HT1080 (cell line): ENCODE results near the gene FKBP1A. TPM values are rescaled to one million over a fixed set of nuclear protein-coding genes. Genes with fewer than 3 reads are reported as not detected.

Experiments used
- DNase-seq: peaks from one replicate; pipeline ENCODE4 v3.0.0-alpha.2; 2015; ENCODE audit warnings: low read depth
- polyA plus RNA-seq, 2 experiments: library from polyadenylated mRNA; depleted of rRNA; stranded (reverse); fragments of >200 nt; gene quantifications; 2 replicates each; pipeline ENCODE4 v1.2.3, GENCODE V29; 2015
- total RNA-seq: library from RNA; depleted of rRNA; stranded (reverse); fragments of >200 nt; shearing (Covaris generic); gene quantifications from 2 replicates; pipeline ENCODE4 v1.2.3, GENCODE V29; 2014; rRNA removed

FKBP1A gene
- total RNA-seq = 181 and 419 TPM in 2 replicates
- 989 and 1,085 TPM in 2 replicates for polyA plus RNA-seq (2015; cell fraction: cytosol; rRNA removed)
- polyA plus RNA-seq (2015; cell fraction: nucleus; rRNA removed) = 339 and 396 TPM in 2 replicates

DNA sequence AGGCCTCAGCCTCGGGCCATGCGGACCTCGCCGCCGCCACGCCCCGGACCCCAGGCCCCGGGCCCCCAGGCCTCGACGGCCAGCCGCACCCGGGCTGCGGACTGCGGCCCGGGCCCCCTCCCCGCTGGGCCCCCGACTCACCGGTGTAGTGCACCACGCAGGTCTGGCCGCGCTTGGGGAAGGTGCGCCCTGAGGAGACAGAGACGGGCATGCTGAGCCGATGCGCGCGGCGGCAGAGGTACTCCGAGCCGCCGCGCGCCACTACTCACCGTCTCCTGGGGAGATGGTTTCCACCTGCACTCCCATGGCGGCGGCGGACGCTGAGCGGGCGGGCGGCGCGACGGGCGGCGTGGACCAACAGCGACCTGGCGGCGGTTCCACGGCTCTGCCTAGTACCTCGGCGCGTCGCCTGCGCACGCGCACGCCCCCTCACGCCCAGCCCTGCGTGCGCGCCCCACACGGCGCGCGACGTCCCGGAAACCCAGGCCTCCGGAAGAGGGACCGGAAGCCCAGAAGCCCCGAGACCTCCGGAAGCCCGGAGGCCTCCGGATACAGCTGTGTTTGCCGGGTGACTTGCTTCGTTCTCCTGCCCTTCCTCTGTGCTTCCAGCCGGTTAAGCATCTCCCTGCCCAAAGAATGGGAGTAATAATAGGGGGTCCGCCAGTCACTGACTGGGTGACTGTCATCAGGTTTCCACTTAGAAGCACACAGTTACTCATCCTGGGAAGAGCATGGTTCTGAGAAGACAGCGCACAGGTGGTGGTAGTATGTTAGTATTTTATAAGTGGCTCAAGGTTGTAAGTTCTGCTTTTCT is at the start of gene FKBP1A:
Gene FKBP1A, minus strand, starts transcription at position 362 of the 814 bp plus-strand sequence. Its CDS starts 56 bp downstream, at position 306.
- DNase-seq = peak; percentile 96

DNA sequence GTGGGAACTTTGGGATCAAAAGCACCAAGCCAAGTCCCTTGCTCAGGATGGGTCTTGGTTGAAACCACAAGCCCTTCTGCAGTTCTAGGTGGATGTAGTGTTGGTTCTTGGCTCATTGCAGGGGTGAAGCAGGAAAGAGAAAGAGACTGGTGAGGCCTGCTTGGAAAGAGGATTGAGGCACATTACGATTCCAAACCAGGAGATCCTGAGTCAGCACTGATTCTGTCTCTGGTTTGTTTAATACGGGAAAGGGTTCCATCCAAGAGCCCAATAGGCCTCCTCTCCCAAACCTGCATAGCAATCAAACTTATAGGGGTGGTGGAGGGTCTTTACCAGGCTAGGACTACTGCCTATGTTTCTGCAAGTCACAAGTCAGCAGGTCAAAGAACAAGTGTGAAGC is 49.5 kb upstream of the FKBP1A start:
- no peak for DNase-seq

GRCh38 chr20:1441133-1441532 is 48.3 kb upstream of the FKBP1A start:
- DNase-seq = no peak

DNA sequence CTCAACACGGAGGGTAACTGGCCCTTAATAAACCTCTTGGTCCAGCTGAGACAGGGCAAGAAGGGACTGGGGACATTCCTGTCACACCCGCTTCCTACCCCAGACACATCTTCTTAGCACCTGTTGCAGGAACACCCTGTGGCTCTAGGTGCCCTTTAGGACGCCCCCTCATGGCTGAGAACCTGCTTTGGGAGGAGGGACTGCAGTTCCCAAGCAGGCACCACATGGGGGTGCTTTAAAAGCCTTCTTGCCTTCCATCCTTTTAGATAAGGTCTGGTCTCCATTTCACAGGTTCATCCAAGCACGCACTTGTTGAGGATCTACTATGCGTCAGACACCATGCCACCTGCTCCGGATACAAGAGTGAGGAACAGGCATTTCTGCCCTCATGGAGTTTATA is 47.2 kb upstream of the FKBP1A start:
- no peak for DNase-seq

- DNase-seq = no peak
Observed at GRCh38 chr20:1438361-1438760, 45.5 kb upstream of the FKBP1A start.

DNA sequence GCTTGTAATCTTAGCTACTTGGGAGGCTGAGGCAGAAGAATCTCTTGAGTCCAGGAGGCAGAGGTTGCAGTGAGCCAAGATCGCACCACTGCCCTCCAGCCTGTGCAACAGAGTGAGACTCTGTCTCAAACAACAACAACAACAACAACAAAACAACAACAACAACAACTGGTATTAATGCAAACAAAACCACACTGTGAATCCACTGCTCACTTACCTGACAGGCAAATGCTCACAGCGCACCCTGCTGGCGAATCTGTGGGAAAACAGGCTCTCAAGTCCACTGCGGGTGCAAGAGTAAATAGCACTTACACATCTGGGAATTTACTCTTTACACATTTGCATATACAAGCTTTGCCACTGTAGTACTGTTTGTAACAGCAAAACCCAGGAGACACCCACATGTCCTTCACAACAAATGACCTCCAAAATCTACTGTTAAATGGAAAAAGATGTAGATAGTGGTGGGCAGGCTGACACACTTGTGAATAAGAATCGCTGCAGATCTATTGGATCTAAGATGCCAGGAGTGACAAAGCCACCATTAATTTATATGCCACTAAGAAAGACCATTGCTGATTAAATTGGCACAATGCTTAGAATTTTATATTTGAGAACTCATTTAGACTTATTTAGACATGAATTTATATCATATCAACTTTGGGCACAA is 44.5 kb upstream of the FKBP1A start:
- DNase-seq = peak; percentile 55

DNA sequence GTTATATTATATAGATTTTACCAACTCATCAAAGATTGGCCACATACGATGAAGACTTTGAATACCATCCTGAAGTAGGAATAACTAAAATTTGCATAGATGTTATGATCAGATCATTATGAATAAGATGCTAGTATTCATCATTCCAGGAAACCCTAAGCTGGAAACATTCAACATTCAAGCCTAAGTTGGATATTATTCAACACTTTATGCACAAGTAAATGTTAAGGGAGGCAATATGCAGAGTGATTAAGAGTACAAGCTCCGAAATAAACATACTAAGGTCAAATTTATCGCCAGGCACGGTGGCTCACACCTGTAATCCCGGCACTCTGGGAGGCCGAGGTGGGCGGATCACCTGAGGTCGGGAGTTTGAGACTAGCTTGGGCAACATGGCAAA is 43.4 kb upstream of the FKBP1A start:
- DNase-seq = no peak

DNA sequence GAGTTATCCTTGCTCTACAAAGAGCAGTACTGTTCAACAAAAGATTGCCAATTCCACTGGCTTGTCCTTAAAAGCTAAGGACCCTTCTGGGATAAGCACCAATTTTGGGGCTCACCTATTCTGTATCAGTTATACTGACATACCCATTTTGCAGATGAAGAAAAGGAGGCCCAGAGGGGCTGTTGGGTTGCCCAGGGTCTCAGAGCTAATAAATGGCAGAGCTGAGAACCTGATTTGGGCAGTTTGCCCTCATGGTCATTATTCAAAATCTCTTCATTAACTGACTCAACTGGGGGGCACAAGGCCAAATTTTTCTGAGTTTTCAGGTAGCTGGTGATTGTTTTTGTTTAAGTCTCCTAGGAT is 42.5 kb upstream of the FKBP1A start:
- DNase-seq = no peak

GRCh38 chr20:1434571-1435336 is 41.9 kb upstream of the FKBP1A start:
- peak; percentile 91 for DNase-seq

DNA sequence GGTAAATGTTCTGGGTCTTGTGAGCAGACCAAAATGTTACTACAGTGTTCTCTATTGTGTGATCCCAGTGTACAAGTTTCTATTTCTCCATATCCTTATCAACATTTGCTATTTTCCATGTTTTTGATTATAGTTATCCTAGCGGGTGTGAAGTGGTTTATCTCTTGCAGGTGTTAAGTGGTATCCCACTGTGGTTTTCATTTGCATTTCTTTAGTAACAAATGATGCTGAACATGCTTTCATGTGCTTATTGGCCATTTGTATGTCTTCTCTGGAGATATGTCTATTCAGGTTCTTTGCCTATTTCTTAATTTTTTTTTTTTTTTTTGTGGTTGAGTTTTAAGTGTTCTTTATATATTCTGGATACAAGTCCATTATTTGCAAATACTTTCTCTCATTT is 38.3 kb upstream of the FKBP1A start:
- no peak for DNase-seq

GRCh38 chr20:1430004-1430451 is 37.2 kb upstream of the FKBP1A start:
- DNase-seq = no peak

- no peak for DNase-seq
Observed at GRCh38 chr20:1429143-1429728, 36.4 kb upstream of the FKBP1A start.

- DNase-seq = peak; percentile 46
Observed at GRCh38 chr20:1427457-1428054, 34.7 kb upstream of the FKBP1A start.

- no peak for DNase-seq
Observed at GRCh38 chr20:1426231-1426849, 33.5 kb upstream of the FKBP1A start.

GRCh38 chr20:1424336-1424735 is 31.5 kb upstream of the FKBP1A start:
- DNase-seq = no peak

DNA sequence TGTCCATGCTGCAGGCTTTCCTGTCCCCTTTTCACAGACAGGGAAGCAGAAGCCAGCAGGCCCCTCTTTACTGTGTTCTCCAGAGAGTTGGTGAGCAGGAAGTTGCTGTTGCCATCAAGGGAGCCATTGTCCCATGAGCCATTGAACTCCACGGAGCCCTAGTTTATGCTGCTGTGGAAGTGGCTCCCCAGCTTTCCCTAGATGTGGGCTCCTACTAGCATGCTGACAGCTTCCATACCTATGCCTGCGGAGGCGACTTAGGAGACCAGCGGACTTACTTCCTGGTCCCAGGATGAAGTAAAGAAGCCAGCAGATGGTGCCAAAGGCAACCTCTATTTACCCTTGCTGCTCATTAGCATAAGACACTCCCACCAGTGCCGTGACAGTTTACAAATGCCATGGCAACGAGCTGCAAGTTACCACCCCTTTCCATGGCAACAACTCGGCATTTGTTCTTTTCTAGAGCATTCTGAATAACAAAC is 30.8 kb upstream of the FKBP1A start:
- DNase-seq = peak; percentile 28

DNA sequence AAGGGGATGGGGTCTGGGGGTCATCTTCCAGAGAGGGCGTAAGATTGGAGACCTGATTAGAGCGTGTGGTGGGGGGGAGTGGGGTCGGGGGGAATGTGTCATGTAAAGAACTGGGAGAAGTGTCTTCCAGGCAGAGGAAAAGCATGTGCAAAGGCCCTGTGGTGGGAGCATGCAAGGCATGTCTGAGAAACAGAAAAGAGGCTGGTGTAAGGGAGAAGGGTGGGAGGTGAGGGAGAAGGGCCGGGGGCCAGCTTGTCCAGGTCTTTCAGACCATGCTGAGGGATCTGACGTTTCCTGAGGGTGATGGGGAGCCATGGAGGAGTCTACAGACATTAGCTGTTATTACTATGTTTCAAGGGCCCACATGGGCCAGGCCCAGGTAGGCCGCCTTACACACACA is 30.4 kb upstream of the FKBP1A start:
- DNase-seq = no peak

- DNase-seq = peak; percentile 44
Observed at GRCh38 chr20:1422753-1423152, 29.9 kb upstream of the FKBP1A start.

- no peak for DNase-seq
Observed at GRCh38 chr20:1420066-1420465, 27.2 kb upstream of the FKBP1A start.

- DNase-seq = peak; percentile 69
Observed at GRCh38 chr20:1418350-1418749, 25.5 kb upstream of the FKBP1A start.
